RWPE1 (cell line): Measurements from ENCODE around the gene TMEM88.

Experiments
- CTCF ChIA-PET: fragments of 350-600 bp; sonication (Branson Sonifier 250); formaldehyde crosslinking; extraction: SDS; loops from one replicate; lab custom pipeline; 2021; lab: Yijun Ruan, JAX
- POLR2A ChIA-PET: fragments of 400-600 bp; formaldehyde crosslinking; extraction: SDS; loops from one replicate; lab custom pipeline; 2020; ENCODE audit warnings: antibody characterized with exemption; ENCODE audit not compliant: low non-redundant PET; lab: Yijun Ruan, JAX
- DNase-seq: peaks from one replicate; pipeline ENCODE4 v3.0.0; 2012; ENCODE audit warnings: low spot score
- H3K27ac ChIP-seq: fragments of 450-650 bp; 2 replicates; pipeline ENCODE4 v1.5.1; 2017
- CTCF ChIP-seq: fragments of 450-650 bp; conservative IDR thresholded peaks from 2 replicates; pipeline ENCODE4 v1.5.1; 2017; ENCODE audit warnings: low read depth, mild to moderate bottlenecking

Gene TMEM88

GRCh38 chr17:7814969-7815368 lies 39.9 kb upstream of the TMEM88 start:
- no peak overlapping the region for H3K27ac ChIP-seq
- DNase-seq: no peak
- CTCF ChIA-PET: no interaction called here
- POLR2A ChIA-PET: no interaction called here
- TF ChIP-seq CTCF: no peak

- TF ChIP-seq CTCF: no peak
- no peak for DNase-seq
- CTCF ChIA-PET: interaction anchor here (0.6 to 0.8 kb wide), 3 partner anchors 9 to 34 kb away, joined by 3 to 4 read pairs (median 3); no protein-coding TSS in a partner anchor
- H3K27ac ChIP-seq: no peak overlapping the region
- POLR2A ChIA-PET: no interaction called here
Measured at GRCh38 chr17:7816926-7817642, 37.8 kb upstream of the TMEM88 start.

- DNase-seq: no peak
- POLR2A ChIA-PET: no interaction called here
- CTCF ChIA-PET: no interaction called here
- H3K27ac ChIP-seq: no peak overlapping the region
- TF ChIP-seq CTCF: no peak
Measured at GRCh38 chr17:7817643-7817964, 37.3 kb upstream of the TMEM88 start.

- H3K27ac ChIP-seq: no peak overlapping the region
- no peak for DNase-seq
- CTCF ChIA-PET: no interaction called here
- TF ChIP-seq CTCF: no peak
- POLR2A ChIA-PET: no interaction called here
Measured at GRCh38 chr17:7818026-7818425, 36.8 kb upstream of the TMEM88 start.

GRCh38 chr17:7818746-7819645 lies 35.9 kb upstream of the TMEM88 start:
- POLR2A ChIA-PET: no interaction called here
- TF ChIP-seq CTCF: no peak
- CTCF ChIA-PET: interaction anchor here (0.5 kb wide), 1 partner anchor 55 kb away, joined by 3 read pairs; no protein-coding TSS in a partner anchor
- H3K27ac ChIP-seq: no peak overlapping the region
- DNase-seq: no peak

- POLR2A ChIA-PET: no interaction called here
- CTCF ChIA-PET: interaction anchor here (2.6 kb wide), 1 partner anchor 169 kb away, joined by 9 read pairs; no protein-coding TSS in a partner anchor
- no peak for DNase-seq
- no peak for TF ChIP-seq CTCF
- H3K27ac ChIP-seq: no peak overlapping the region
Measured at GRCh38 chr17:7820231-7820630, 34.6 kb upstream of the TMEM88 start.
